ENCODE measurements around the gene TMEM147. TPM values are rescaled to one million over a fixed set of nuclear protein-coding genes. Genes with fewer than 3 reads are reported as not detected.

The TMEM147 gene
- total and polyA plus RNA-seq, 2 of the 13 experiments (the other 11 are each of a cell fraction or from before 2014, with no cell fraction given), result 141 to 176 TPM

DNA sequence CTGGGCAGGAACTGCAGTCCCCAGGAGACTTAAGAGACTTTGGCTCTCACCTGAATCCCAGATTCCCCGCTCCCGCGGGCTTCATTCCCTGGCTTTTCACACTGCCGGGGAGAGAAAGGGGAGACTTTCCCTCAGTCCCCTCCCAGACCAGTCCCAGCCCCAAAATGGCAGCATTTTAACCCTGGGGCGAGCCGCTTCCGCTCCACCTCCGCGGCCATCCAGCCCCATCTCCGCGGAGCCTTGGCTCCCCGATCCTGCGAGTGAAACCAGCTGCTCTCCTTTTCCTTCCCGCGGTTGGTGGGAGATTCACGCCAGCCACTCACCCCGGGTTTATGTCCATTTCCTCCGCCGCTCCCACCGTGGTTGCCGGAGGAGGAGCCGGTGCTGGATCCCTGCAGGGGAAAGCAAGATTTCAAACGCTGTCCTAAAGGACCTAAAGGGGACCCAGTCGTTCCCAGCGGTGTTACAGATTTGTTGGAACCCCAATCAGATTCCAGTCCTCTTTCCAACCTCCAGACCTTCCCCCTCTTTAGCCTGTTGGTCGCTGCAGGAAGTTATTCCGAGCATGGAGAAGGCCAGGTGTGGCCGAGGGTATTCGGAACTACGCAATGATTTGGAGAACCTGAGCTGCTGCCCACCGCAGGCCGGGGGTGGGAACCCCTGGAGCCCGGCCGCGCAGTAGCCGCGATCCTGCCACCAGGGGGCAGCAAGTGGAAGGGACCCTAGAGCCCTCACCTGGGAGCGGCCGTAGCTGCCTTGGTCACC, 35.4 kb upstream of the TMEM147 start (continued):
- TF ChIP-seq NFKB2 (CRISPR knock-in tag; IDR thresholded peaks at IDR 0.05; ENCODE audit: borderline replicate concordance) (no peak; the same call in 1 of the 2 replicates), PLRG1 (conservative IDR thresholded peaks at IDR 0.05) (no peak), ZNF605 (CRISPR knock-in tag; IDR thresholded peaks at IDR 0.05) (no peak), NPAS2 (CRISPR knock-in tag; IDR thresholded peaks at IDR 0.05; ENCODE audit: borderline replicate concordance) (no peak), TCF12 (IDR thresholded peaks at IDR 0.05) (no peak), TCF12 (CRISPR knock-in tag; IDR thresholded peaks at IDR 0.05) (no peak), ZBTB8A (CRISPR knock-in tag; IDR thresholded peaks at IDR 0.05; ENCODE audit: borderline replicate concordance, low read depth) (peak; percentile 29; the same call in 1 of the 2 replicates), DNMT3B (CRISPR knock-in tag; conservative IDR thresholded peaks at IDR 0.05) (no peak), ZNF781 (CRISPR knock-in tag; IDR thresholded peaks at IDR 0.05; ENCODE audit: borderline replicate concordance, not compliant biosample characterization) (no peak), ZNF121 (CRISPR knock-in tag; IDR thresholded peaks at IDR 0.05) (no peak), RFX3 (CRISPR knock-in tag; IDR thresholded peaks at IDR 0.05) (0 out of 2 replicates have a peak, but pooled peaks have one; percentile 17), ZNF230 (CRISPR knock-in tag; IDR thresholded peaks at IDR 0.05) (no peak), MED1 (CRISPR knock-in tag; IDR thresholded peaks at IDR 0.05) (peak; percentile 13; the same call in 1 of the 2 replicates), KDM6A (CRISPR knock-in tag; IDR thresholded peaks at IDR 0.05; ENCODE audit: low read depth) (no peak), HNRNPLL (IDR thresholded peaks at IDR 0.05; ENCODE audit: low read depth, low read length, poor library complexity, severe bottlenecking) (peak; percentile 63), GATAD2A (CRISPR knock-in tag; IDR thresholded peaks at IDR 0.05) (peak; percentile 84), XRCC5 (optimal IDR thresholded peaks at IDR 0.05; ENCODE audit: low read length) (peak; percentile 87), SP5 (CRISPR knock-in tag; IDR thresholded peaks at IDR 0.05; ENCODE audit: borderline replicate concordance, low read depth) (0 out of 2 replicates have a peak, but pooled peaks have one; percentile 19), SRSF9 (IDR thresholded peaks at IDR 0.05; ENCODE audit: borderline replicate concordance, insufficient read depth, low read depth, low read length, poor library complexity, severe bottlenecking) (no peak), HCFC1 (IDR thresholded peaks at IDR 0.05; ENCODE audit: low read depth, low read length) (no peak), ZNF678 (CRISPR knock-in tag; IDR thresholded peaks at IDR 0.05) (no peak), CEBPG (CRISPR knock-in tag; IDR thresholded peaks at IDR 0.05) (peak; percentile 72), SSRP1 (CRISPR knock-in tag; IDR thresholded peaks at IDR 0.05) (0 out of 2 replicates have a peak, but pooled peaks have one; percentile 34), SP140L (CRISPR knock-in tag; IDR thresholded peaks at IDR 0.05; ENCODE audit: borderline replicate concordance) (0 out of 2 replicates have a peak, but pooled peaks have one; percentile 27)
- TF ChIP-seq, protein P1, sequence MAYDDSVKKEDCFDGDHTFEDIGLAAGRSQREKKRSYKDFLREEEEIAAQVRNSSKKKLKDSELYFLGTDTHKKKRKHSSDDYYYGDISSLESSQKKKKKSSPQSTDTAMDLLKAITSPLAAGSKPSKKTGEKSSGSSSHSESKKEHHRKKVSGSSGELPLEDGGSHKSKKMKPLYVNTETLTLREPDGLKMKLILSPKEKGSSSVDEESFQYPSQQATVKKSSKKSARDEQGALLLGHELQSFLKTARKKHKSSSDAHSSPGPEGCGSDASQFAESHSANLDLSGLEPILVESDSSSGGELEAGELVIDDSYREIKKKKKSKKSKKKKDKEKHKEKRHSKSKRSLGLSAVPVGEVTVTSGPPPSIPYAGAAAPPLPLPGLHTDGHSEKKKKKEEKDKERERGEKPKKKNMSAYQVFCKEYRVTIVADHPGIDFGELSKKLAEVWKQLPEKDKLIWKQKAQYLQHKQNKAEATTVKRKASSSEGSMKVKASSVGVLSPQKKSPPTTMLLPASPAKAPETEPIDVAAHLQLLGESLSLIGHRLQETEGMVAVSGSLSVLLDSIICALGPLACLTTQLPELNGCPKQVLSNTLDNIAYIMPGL (CRISPR knock-in tag; IDR thresholded peaks at IDR 0.05; ENCODE audit: borderline replicate concordance in 1 of 2, low read depth in 1 of 2), result peak; percentile 92 to 94
- TF ChIP-seq, protein P2, sequence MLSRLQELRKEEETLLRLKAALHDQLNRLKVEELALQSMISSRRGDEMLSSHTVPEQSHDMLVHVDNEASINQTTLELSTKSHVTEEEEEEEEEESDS (CRISPR knock-in tag; IDR thresholded peaks at IDR 0.05; ENCODE audit: borderline replicate concordance), result no peak
- TF ChIP-seq, protein P3, sequence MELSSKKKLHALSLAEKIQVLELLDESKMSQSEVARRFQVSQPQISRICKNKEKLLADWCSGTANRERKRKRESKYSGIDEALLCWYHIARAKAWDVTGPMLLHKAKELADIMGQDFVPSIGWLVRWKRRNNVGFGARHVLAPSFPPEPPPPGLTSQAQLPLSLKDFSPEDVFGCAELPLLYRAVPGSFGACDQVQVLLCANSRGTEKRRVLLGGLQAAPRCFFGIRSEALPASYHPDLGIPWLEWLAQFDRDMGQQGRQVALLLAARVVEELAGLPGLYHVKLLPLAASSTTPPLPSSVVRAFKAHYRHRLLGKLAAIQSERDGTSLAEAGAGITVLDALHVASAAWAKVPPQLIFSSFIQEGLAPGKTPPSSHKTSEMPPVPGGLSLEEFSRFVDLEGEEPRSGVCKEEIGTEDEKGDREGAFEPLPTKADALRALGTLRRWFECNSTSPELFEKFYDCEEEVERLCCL (CRISPR knock-in tag; IDR thresholded peaks at IDR 0.05; ENCODE audit: borderline replicate concordance), result no peak
- TF ChIP-seq, protein P4, sequence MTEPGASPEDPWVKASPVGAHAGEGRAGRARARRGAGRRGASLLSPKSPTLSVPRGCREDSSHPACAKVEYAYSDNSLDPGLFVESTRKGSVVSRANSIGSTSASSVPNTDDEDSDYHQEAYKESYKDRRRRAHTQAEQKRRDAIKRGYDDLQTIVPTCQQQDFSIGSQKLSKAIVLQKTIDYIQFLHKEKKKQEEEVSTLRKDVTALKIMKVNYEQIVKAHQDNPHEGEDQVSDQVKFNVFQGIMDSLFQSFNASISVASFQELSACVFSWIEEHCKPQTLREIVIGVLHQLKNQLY (CRISPR knock-in tag; IDR thresholded peaks at IDR 0.05), result 0 out of 2 replicates have a peak, but pooled peaks have one; percentile 25

All from HepG2 (cell line).